Activated naive CD4-positive, alpha-beta T cell treated with anti-CD3 and anti-CD28 coated beads, Interleukin-2, amount 50 U/mL, for 24 hours (primary cell): ENCODE data around the gene SORD.
A peak's percentile ranks its signal among the peaks of the same experiment; 100 is the strongest.
"Not testable (repeated sequence)": the region's sequence is repeated elsewhere in the genome, so short reads cannot be mapped to it uniquely, and the experiment has no call there.

Experiments used
- H3K27ac Mint-ChIP-seq: one replicate; pipeline ENCODE4 v1.8.0; 2021; ENCODE audit warnings: mild to moderate bottlenecking, mixed read lengths
- H3K27me3 Mint-ChIP-seq: one replicate; pipeline ENCODE4 v1.8.0; 2021; ENCODE audit warnings: mixed read lengths
- H3K36me3 Mint-ChIP-seq: one replicate; pipeline ENCODE4 v1.8.0; 2021; ENCODE audit warnings: mixed read lengths
- H3K4me1 Mint-ChIP-seq: one replicate; pipeline ENCODE4 v1.8.0; 2021; ENCODE audit warnings: mixed read lengths
- H3K4me3 Mint-ChIP-seq: one replicate; pipeline ENCODE4 v1.8.0; 2021; ENCODE audit warnings: mild to moderate bottlenecking, mixed read lengths
- H3K9me3 Mint-ChIP-seq: one replicate; pipeline ENCODE4 v1.8.0; 2021; ENCODE audit warnings: mixed read lengths

SORD gene

DNA sequence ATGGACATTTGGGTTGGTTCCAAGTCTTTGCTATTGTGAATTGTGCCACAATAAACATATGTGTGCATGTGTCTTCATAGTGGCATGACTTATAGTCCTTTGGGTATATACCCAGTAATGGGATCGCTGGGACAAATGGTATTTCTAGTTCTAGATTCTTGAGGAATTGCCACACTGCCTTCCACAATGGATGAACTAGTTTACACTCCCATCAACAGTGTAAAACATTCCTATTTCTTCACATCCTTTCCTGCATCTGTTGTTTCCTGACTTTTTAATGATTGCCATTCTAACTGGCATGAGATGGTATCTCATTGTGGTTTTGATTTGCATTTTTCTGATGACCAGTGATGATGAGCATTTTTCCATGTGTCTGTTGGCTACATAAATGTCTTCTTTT lies 7.9 kb upstream of the SORD start:
- not testable (repeated sequence) for H3K36me3 Mint-ChIP-seq, H3K4me1 Mint-ChIP-seq, H3K27ac Mint-ChIP-seq, H3K9me3 Mint-ChIP-seq, H3K4me3 Mint-ChIP-seq
- H3K27me3 Mint-ChIP-seq: peaks cover 13% of the 10 kb centered on the region

DNA sequence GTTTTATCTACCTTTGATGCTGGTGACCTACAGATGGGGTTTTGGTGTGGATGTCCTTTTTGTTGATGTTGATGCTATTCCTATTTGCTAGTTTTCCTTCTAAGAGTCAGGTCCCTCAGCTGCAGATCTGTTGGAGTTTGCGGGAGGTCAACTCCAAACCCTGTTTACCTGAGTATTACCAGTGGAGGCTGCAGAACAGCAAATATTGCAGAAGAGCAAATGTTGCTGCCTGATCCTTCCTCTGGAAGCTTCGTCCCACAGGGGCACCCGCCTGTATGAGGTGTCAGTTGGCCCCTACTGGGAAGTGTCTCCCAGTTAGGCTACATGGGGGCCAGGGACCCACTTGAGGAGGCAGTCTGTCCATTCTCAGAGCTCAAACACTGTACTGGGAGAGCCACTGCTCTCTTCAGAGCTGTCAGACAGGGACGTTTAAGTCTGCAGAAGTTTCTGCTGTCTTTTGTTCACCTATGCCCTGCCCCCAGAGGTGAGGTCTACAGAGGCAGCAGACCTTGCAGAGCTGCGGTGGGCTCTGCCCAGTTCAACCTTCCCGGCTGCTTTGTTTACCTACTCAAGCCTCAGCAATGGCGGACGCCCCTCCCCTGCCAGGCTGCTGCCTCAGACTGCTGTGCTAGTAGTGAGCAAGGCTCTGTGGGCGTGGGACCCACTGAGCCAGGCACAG lies 2.6 kb upstream of the SORD start:
- not testable (repeated sequence) for H3K36me3 Mint-ChIP-seq, H3K27ac Mint-ChIP-seq, H3K4me3 Mint-ChIP-seq, H3K9me3 Mint-ChIP-seq
- Mint-ChIP-seq H3K27me3 (peaks cover 13% of the 10 kb centered on the region), H3K4me1 (peaks cover 12% of the 10 kb centered on the region)

DNA sequence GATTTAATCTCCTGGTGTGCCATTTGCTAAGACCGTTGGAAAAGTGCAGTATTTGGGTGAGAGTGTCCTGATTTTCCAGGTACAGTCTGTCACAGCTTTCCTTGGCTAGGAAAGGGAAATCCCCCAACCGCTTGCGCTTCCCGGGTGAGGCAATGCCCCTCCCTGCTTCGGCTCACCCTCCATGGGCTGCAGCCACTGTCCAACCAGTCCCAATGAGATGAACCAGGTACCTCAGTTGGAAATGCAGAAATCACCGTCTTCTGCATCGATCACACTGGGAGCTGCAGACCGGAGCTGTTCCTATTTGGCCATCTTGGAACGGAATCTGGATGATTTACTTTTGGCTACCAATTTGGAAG lies 2.1 kb upstream of the SORD start:
- H3K4me3 Mint-ChIP-seq, H3K9me3 Mint-ChIP-seq, H3K27ac Mint-ChIP-seq, H3K36me3 Mint-ChIP-seq: not testable (repeated sequence)
- Mint-ChIP-seq H3K4me1 (peaks cover 16% of the 10 kb centered on the region), H3K27me3 (peaks cover 13% of the 10 kb centered on the region)

DNA sequence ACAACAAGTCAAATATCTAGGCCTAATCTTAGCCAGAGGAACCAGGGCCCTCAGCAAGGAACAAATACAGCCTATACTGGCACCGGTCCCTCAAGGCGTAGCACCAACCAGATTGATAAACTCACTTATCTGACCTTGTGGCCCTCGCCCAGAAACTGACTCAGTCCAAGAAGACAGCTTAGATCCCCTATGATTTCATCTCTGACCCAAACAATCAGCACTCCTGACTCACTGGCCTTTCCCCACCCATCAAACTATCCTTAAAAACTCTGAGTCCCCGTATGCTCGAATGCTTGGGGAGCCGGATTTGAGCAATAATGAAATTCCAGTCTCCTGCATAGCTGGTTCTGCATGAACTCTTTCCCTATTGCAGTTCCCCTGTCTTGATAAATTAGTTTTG lies 1.6 kb upstream of the SORD start:
- no peak overlapping the region for H3K4me3 Mint-ChIP-seq
- H3K27me3 Mint-ChIP-seq: peaks cover 10% of the 10 kb centered on the region
- H3K9me3 Mint-ChIP-seq: no peaks in the 10 kb centered on the region
- no peak overlapping the region for H3K27ac Mint-ChIP-seq
- peaks cover 16% of the 10 kb centered on the region for H3K4me1 Mint-ChIP-seq
- no peaks in the 10 kb centered on the region for H3K36me3 Mint-ChIP-seq

DNA sequence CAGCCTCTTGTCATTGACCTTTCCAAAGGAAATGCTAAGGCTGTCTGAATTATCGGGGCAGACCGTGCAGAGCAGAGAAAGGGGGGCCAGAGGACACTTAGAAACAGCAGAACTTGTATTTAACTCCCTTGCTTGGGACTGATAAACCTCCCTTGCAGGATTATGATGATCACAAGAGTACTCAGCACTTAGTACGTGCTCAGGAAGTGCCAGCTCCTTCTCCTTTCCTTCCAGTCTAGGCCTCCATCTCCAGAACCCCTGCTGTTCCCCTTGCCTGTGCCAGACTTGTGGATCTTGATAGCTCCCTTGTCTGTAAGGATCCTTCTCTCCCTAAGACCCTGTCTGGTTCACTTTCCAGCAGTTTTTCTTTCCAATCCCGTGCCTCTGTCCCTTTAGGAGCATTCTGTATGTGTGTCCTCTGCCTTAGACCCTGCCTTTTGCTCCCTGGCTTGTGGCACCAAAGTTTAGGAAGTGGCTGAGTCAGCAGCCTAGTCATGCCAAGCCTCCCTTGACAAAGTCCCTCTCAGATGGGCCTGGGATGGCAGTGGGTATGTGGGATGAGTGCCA lies 747 bp downstream of the SORD start:
- Mint-ChIP-seq H3K36me3 (no peaks in the 10 kb centered on the region), H3K27ac (peak overlapping the region; percentile 31), H3K27me3 (peaks cover 4% of the 10 kb centered on the region), H3K4me1 (peaks cover 16% of the 10 kb centered on the region), H3K9me3 (no peaks in the 10 kb centered on the region), H3K4me3 (peak overlapping the region; percentile 89)

DNA sequence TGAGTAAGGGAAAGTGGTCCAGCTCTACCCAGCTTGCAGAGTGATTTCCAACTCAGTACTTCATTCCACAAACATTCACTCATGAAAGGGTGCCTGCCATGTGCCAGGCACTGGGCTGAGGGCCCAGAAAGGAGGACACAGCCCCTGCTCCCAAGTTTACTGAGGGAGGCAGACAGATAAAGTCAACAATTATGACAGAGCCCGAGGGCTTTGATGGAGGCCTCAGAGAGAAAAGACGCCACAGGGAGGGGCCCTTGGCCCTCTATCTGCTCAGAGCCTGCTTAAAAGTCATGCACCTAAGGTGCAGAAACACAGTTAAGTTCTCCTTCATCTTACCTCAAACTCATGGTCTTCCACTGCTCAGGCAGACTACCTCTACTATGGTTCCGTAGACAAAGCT lies 1.7 kb downstream of the SORD start:
- H3K36me3 Mint-ChIP-seq, H3K27me3 Mint-ChIP-seq, H3K27ac Mint-ChIP-seq, H3K9me3 Mint-ChIP-seq: not testable (repeated sequence)
- Mint-ChIP-seq H3K4me3 (peak overlapping the region; percentile 11), H3K4me1 (peaks cover 16% of the 10 kb centered on the region)

DNA sequence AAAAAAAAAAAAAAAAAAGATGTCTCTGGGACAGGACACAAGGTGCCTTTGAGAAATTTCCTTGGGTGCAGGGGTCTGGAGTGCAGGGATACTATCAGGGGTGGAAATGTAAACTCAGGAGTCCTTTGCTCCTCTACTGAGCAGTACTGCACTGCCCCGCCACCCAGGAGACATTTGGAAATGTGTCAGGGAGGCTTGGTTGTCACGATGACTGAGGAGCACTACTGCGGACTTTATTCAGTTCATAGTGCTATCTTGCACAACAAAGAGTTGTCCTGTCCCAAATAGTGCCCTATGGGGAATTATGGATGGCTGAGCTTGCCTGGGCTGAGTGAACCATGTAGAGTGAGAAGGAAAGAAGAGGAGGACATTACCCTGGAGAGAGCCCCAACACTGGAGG lies 2.6 kb downstream of the SORD start:
- not testable (repeated sequence) for H3K4me3 Mint-ChIP-seq

DNA sequence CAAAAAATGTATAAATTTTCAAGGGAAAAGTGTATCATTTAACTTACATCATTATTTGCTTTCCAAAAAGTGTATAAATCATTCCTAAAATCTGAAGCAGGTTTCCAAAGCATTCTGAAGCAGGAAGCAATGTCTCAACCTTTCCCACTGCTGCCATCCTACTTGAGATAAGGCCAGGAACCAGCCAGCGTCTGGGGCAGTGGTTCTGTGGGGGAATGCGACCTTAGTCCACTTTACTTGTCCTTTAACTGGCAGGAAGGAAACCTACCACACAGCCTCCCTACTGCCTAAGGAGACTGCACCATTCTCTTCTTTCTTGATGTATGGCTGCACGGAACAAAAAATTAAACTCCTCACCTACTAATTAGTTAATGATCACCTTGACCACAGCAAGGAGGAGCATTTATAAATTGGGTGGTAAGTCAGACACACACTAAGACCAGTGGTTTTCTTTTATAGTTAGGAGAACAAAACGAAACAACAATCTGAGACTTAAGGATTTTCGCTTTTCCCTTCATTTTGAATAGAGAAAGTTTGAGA lies 3.7 kb downstream of the SORD start:
- no peak overlapping the region for H3K4me3 Mint-ChIP-seq
- H3K36me3 Mint-ChIP-seq: peaks cover 4% of the 10 kb centered on the region
- H3K27me3 Mint-ChIP-seq: no peaks in the 10 kb centered on the region
- no peak overlapping the region for H3K27ac Mint-ChIP-seq
- peaks cover 16% of the 10 kb centered on the region for H3K4me1 Mint-ChIP-seq
- H3K9me3 Mint-ChIP-seq: no peaks in the 10 kb centered on the region

More for the DNA sequence above, 2.6 kb downstream of the SORD start:
- H3K4me1 Mint-ChIP-seq: peaks cover 16% of the 10 kb centered on the region
- not testable (repeated sequence) for H3K27ac Mint-ChIP-seq, H3K9me3 Mint-ChIP-seq, H3K27me3 Mint-ChIP-seq, H3K36me3 Mint-ChIP-seq

DNA sequence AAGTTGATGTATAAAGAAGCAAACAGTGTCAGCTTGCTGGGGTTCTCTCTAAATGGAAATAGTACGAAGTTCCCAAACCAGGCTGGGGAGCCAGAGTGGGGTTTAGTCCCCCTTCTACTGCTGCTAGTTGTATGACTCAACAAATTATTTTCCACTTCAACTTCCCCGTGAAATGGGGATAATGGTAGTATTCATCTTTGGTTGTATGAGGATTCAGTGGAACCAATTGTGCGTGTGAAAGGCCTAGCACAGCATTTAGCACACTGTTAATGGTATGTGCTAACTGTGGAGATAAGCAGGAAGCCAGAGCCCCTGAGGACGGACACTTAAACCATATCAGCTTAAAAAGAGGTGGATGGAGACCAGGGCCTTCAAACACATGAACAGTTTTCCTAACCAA lies 4.2 kb downstream of the SORD start:
- Mint-ChIP-seq H3K27me3 (no peaks in the 10 kb centered on the region), H3K4me3 (no peak overlapping the region), H3K27ac (no peak overlapping the region)

DNA sequence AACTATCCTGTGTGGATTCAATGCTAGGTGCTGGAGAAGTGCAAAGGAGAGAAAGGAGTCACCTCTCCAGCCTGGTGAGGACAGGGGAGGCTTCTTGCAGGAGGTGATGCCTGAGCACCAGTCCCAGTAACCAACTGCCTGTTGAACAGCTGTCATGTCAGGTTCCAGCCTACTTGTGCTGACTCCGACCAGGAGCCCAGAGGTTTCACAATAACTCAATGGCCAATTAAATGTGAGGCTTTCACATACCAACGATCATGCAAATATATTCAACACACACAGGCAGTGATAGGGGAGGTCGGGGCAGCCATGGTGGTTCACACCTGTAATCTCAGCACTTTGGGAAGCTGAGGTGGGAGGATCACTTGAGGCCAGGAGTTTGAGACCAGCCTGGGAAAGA lies 7.7 kb downstream of the SORD start:
- H3K4me1 Mint-ChIP-seq: peaks cover 2% of the 10 kb centered on the region
- no peak overlapping the region for H3K27ac Mint-ChIP-seq
- H3K4me3 Mint-ChIP-seq: no peak overlapping the region
- no peaks in the 10 kb centered on the region for H3K27me3 Mint-ChIP-seq
- peaks cover 6% of the 10 kb centered on the region for H3K36me3 Mint-ChIP-seq
- no peaks in the 10 kb centered on the region for H3K9me3 Mint-ChIP-seq

More for the DNA sequence above, 4.2 kb downstream of the SORD start:
- no peaks in the 10 kb centered on the region for H3K9me3 Mint-ChIP-seq
- peaks cover 16% of the 10 kb centered on the region for H3K4me1 Mint-ChIP-seq
- H3K36me3 Mint-ChIP-seq: peaks cover 4% of the 10 kb centered on the region

DNA sequence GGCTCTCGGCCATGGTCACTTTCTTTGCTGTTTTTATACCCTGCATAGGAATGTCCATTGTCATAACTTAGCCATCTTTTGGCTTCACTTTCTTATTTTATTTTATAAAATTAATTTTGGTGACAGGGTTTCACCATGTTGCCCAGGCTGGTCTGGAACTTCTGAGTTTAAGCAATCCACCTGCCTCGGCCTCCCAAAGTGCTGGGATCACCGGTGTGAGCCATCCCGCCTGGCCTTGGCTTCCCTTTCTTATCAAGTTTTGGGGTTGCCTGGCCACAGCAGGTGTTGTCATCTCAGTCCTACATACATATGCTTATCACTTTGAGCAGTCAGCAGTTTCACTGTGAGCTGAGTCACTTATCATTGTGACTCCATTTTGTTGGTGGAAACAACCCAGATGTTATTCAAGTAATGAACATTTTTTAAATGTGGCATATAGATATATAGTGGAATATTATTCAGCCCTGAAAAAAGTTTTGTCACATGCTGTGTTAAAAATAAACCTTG lies 8.6 kb downstream of the SORD start:
- not testable (repeated sequence) for H3K36me3 Mint-ChIP-seq, H3K4me3 Mint-ChIP-seq, H3K9me3 Mint-ChIP-seq, H3K4me1 Mint-ChIP-seq, H3K27me3 Mint-ChIP-seq, H3K27ac Mint-ChIP-seq

DNA sequence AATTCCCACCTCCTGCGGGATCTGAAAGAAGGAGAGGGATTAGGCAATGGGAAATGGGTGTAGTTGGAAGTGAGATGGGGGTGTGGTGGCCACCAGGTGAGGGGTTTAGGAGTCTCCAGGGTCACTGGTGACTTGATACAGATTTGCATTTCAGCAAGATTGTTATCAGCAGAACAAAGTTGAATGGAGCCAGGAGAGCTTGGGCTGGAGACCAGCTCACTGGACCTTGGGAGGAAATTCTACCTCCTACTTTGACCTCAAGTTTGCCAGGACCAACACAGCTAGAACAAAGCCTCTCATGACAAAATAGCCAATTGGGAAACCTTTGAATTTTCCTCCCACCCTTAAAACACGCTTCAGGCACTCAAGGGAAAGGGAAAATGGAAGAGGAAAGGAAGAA lies 9.5 kb downstream of the SORD start:
- H3K27ac Mint-ChIP-seq, H3K36me3 Mint-ChIP-seq, H3K9me3 Mint-ChIP-seq, H3K27me3 Mint-ChIP-seq, H3K4me3 Mint-ChIP-seq: not testable (repeated sequence)
- H3K4me1 Mint-ChIP-seq: peaks cover 17% of the 10 kb centered on the region

DNA sequence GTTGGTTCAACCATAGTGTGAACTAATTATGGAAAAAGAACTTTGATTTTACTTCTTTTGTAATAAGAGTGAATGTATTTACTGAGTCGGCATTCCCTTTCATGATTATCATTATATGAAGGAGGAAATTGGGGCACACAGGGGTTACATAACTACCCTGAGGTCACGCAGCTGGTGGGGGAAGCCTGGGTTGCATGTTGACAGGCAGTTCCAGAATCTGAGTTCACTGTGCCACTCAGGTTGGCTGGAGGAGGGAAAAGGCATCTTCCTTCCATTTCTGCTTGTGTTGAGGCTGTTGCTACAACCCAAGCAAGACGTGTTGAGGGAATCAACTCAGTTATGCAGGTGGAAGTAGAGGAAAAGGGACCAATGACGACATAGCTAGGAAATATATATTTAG lies 11.1 kb downstream of the SORD start:
- H3K4me3 Mint-ChIP-seq, H3K9me3 Mint-ChIP-seq: not testable (repeated sequence)

DNA sequence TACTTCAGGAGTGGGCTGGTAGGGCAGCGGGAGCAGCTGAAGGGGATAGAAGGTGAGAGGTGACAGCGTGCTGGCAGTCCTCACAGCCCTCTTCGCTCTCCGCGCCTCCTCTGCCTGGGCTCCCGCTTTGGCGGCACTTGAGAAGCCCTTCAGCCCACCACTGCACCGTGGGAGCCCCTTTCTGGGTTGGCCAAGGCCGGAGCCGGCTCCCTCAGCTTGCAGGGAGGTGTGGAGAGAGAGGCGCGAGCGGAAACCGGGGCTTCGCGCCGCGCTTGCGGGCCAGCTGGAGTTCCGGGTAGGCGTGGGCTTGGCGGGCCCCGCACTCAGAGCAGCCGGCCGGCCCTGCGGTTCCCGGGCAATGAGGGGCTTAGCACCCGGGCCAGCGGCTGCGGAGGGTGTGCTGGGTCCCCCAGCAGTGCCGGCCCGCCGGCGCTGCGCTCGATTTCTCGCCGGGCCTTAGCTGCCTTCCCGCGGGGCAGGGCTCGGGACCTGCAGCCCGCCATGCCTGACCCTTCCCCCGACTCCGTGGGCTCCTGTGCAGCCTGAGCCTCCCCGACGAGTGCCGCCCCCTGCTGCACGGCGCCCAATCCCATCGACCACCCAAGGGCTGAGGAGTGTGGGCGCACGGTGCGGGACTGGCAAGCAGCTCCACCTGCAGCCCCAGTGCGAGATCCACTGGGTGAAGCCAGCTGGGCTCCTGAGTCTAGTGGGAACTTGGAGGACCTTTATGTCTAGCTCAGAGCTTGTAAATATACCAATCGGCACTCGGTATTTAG lies 11.8 kb downstream of the SORD start:
- H3K36me3 Mint-ChIP-seq, H3K27ac Mint-ChIP-seq, H3K27me3 Mint-ChIP-seq, H3K4me3 Mint-ChIP-seq, H3K9me3 Mint-ChIP-seq: not testable (repeated sequence)
- H3K4me1 Mint-ChIP-seq: peaks cover 20% of the 10 kb centered on the region

More for the DNA sequence above, 11.1 kb downstream of the SORD start:
- H3K36me3 Mint-ChIP-seq, H3K27ac Mint-ChIP-seq, H3K27me3 Mint-ChIP-seq: not testable (repeated sequence)
- peaks cover 20% of the 10 kb centered on the region for H3K4me1 Mint-ChIP-seq

DNA sequence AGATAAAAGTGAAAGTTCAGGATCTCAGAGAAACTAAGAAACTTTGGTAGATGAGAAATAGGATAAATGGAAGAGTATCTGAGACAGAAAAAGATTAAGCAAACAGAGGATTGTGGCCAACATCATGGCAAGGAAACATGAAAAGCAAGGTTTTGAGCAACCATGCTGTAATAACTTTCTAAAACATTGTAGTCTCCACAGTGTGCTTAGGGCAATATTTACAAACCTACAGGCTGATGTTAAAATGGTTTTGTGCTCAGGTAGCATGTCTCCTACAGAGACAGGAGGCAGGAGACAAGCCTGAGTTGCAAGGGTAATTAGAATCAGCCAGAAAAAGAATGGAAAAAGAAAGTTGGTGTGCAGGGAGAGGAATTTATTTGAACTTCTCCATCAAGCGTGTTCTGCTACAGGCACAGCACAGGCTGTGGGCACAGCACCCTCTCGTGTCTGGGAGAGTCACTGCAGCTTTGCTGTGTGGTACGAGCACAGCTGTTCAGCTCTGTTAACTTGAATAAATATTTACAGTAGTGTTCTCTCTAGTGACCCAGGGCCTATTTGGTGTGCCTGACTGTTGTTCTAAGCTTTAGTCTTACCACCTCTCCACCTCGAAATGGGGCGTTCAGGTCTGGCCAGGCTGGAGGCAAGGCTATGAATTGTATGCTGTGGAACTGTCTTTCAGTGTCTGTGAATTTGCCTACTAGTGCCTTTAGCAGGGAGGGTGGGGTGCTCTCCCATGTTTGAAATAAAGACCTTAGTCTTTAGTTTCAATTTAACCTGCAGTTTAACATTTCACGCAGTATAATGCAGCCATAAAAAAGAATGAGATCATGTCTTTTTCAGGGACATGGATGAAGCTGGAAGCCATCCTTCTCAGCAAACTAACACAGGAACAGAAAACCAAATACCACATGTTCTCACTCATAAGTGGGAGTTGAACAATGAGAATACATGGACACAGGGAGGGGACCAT lies 14.1 kb downstream of the SORD start:
- H3K4me1 Mint-ChIP-seq: peaks cover 20% of the 10 kb centered on the region
- H3K27me3 Mint-ChIP-seq, H3K4me3 Mint-ChIP-seq, H3K36me3 Mint-ChIP-seq, H3K27ac Mint-ChIP-seq, H3K9me3 Mint-ChIP-seq: not testable (repeated sequence)
